ENCODE data around the gene PRPSAP1. TPM values are rescaled to one million over a fixed set of nuclear protein-coding genes. Genes with fewer than 3 reads are reported as not detected.
A peak's percentile ranks its signal among the peaks of the same experiment; 100 is the strongest.

PRPSAP1 gene
- total RNA-seq, 1 experiment from 2014 or later = 27.6 TPM

GRCh38 chr17:76379646-76380376 lies 26.1 kb upstream of the PRPSAP1 start:
- no peak overlapping the region for H3K4me2 ChIP-seq (ENCODE audit: low read depth, low read length, poor library complexity, severe bottlenecking)
- no peaks in the 10 kb centered on the region for H3K27me3 ChIP-seq (ENCODE audit: low read length)
- H3K9me2 ChIP-seq (replicated peaks; ENCODE audit: insufficient read depth, low read length) = no peaks in the 10 kb centered on the region
- DNase-seq = peak; percentile 36
- H3K4me3 ChIP-seq (ENCODE audit: low read length) = no peak overlapping the region
- no peaks in the 10 kb centered on the region for H3K9me3 ChIP-seq (ENCODE audit: low read length)
- H3K4me1 ChIP-seq (ENCODE audit: low read length) = peaks cover 20% of the 10 kb centered on the region
- no peak overlapping the region for H2AFZ ChIP-seq (ENCODE audit: low read length)
- no peaks in the 10 kb centered on the region for H3K79me2 ChIP-seq (ENCODE audit: low read length)
- no peaks in the 10 kb centered on the region for H3K36me3 ChIP-seq (ENCODE audit: insufficient read depth, low read length)
- no peak overlapping the region for H3K27ac ChIP-seq (ENCODE audit: low read length)
- H3K9ac ChIP-seq (ENCODE audit: low read length) = no peak overlapping the region
- H4K20me1 ChIP-seq (ENCODE audit: insufficient read depth, low read depth, low read length) = no peaks in the 10 kb centered on the region

DNA sequence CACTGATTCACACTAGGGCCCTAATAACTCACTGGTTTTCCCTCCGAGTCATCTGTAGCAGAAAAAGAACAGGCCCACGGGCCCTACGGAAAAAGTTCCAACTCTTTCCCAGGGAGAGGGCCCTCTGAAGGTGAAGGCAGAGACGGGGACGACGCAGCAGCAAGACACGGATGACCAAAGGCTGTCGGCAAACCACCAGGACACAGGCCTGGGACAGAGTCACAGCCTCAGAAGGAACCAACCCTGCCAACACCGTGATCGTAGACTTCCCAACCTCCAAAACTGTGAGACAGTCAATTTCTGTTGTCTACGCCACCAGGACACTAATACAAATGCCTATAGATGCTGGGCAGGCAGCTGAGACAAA lies 25.5 kb upstream of the PRPSAP1 start:
- H3K36me3 ChIP-seq (ENCODE audit: insufficient read depth, low read length) = no peaks in the 10 kb centered on the region

GRCh38 chr17:76378548-76379274 lies 25.0 kb upstream of the PRPSAP1 start:
- DNase-seq = peak; percentile 11
- Histone ChIP-seq H3K4me1 (ENCODE audit: low read length) (peaks cover 11% of the 10 kb centered on the region), H3K79me2 (ENCODE audit: low read length) (no peaks in the 10 kb centered on the region), H4K20me1 (ENCODE audit: insufficient read depth, low read depth, low read length) (no peaks in the 10 kb centered on the region), H3K36me3 (ENCODE audit: insufficient read depth, low read length) (no peaks in the 10 kb centered on the region), H3K4me2 (ENCODE audit: low read depth, low read length, poor library complexity, severe bottlenecking) (no peak overlapping the region), H3K9me2 (replicated peaks; ENCODE audit: insufficient read depth, low read length) (no peaks in the 10 kb centered on the region), H3K9me3 (ENCODE audit: low read length) (no peaks in the 10 kb centered on the region), H3K9ac (ENCODE audit: low read length) (no peak overlapping the region), H3K27ac (ENCODE audit: low read length) (no peak overlapping the region), H3K27me3 (ENCODE audit: low read length) (no peaks in the 10 kb centered on the region), H2AFZ (ENCODE audit: low read length) (no peak overlapping the region), H3K4me3 (ENCODE audit: low read length) (no peak overlapping the region)

More for the DNA sequence above, 25.5 kb upstream of the PRPSAP1 start:
- Histone ChIP-seq H3K27ac (ENCODE audit: low read length) (no peak overlapping the region), H3K4me1 (ENCODE audit: low read length) (peaks cover 16% of the 10 kb centered on the region), H2AFZ (ENCODE audit: low read length) (no peak overlapping the region), H3K9ac (ENCODE audit: low read length) (no peak overlapping the region), H3K9me3 (ENCODE audit: low read length) (no peaks in the 10 kb centered on the region), H3K4me3 (ENCODE audit: low read length) (no peak overlapping the region), H3K9me2 (replicated peaks; ENCODE audit: insufficient read depth, low read length) (no peaks in the 10 kb centered on the region), H3K27me3 (ENCODE audit: low read length) (no peaks in the 10 kb centered on the region), H3K79me2 (ENCODE audit: low read length) (no peaks in the 10 kb centered on the region), H4K20me1 (ENCODE audit: insufficient read depth, low read depth, low read length) (no peaks in the 10 kb centered on the region), H3K4me2 (ENCODE audit: low read depth, low read length, poor library complexity, severe bottlenecking) (no peak overlapping the region)
- peak; percentile 2 for DNase-seq

GRCh38 chr17:76376318-76377133 lies 22.8 kb upstream of the PRPSAP1 start:
- Histone ChIP-seq H3K4me3 (ENCODE audit: low read length) (no peak overlapping the region), H3K27me3 (ENCODE audit: low read length) (no peaks in the 10 kb centered on the region), H3K36me3 (ENCODE audit: insufficient read depth, low read length) (no peaks in the 10 kb centered on the region), H3K27ac (ENCODE audit: low read length) (no peak overlapping the region), H4K20me1 (ENCODE audit: insufficient read depth, low read depth, low read length) (no peaks in the 10 kb centered on the region), H3K4me1 (ENCODE audit: low read length) (no peaks in the 10 kb centered on the region), H3K9me2 (replicated peaks; ENCODE audit: insufficient read depth, low read length) (no peaks in the 10 kb centered on the region), H2AFZ (ENCODE audit: low read length) (no peak overlapping the region), H3K79me2 (ENCODE audit: low read length) (no peaks in the 10 kb centered on the region), H3K4me2 (ENCODE audit: low read depth, low read length, poor library complexity, severe bottlenecking) (no peak overlapping the region), H3K9me3 (ENCODE audit: low read length) (no peaks in the 10 kb centered on the region), H3K9ac (ENCODE audit: low read length) (no peak overlapping the region)
- peak; percentile 31 for DNase-seq

DNA sequence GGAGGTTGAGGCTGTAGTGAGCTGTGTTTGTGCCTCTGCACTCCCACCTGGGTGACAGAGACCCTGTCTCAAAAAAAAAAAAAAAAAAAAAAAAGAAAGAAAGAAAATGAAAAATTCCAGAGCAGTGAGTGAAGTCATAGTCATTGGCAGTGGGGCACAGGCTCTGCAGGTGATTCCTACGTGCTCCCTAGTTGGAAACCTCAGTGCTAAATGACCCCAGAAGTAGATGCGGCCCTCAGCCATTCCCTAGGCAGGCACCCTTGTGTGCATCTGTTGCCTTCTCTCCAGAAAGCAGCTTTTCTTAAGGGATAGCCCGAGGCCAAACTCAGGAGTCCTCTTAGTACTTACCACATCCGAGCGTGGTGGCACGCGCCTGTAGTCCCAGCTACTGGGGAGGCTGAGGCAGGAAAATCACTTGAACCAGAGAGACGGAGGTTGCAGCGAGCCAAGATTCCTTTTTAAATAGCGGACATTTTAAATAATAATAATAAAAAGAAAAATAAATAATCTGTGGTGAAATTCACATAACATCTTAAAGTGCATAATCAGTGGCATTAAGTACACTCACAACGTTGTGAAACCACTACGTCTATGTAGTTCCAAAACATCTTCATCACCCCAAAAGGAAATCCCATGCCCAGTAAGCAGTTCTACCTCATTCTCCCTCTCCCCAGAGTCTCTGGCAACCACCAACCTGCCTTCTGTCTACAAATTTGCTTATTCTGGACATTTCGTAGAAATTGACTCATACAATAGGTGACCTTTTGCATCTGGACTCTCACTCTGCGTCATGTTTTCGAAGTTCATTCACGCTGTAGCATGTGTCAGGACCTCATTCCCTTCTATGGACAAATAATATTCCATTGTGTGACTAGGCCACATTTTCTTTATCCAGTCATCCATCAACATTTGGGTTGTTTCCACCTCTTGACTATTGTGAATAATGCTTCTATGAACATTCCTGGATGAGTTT lies 18.2 kb upstream of the PRPSAP1 start:
- H3K79me2 ChIP-seq (ENCODE audit: low read length) = no peaks in the 10 kb centered on the region
- H3K4me2 ChIP-seq (ENCODE audit: low read depth, low read length, poor library complexity, severe bottlenecking) = no peak overlapping the region
- no peak overlapping the region for H3K27ac ChIP-seq (ENCODE audit: low read length)
- H3K36me3 ChIP-seq (ENCODE audit: insufficient read depth, low read length) = no peaks in the 10 kb centered on the region
- peak; percentile 37 for DNase-seq
- H4K20me1 ChIP-seq (ENCODE audit: insufficient read depth, low read depth, low read length) = no peaks in the 10 kb centered on the region
- H3K9me3 ChIP-seq (ENCODE audit: low read length) = no peaks in the 10 kb centered on the region
- H3K9ac ChIP-seq (ENCODE audit: low read length) = no peak overlapping the region
- H3K4me1 ChIP-seq (ENCODE audit: low read length) = 0 out of 2 replicates have a peak, but pooled peaks cover 2% of the 10 kb centered on the region
- no peak overlapping the region for H2AFZ ChIP-seq (ENCODE audit: low read length)
- H3K4me3 ChIP-seq (ENCODE audit: low read length) = no peak overlapping the region
- no peaks in the 10 kb centered on the region for H3K9me2 ChIP-seq (replicated peaks; ENCODE audit: insufficient read depth, low read length)
- H3K27me3 ChIP-seq (ENCODE audit: low read length) = no peaks in the 10 kb centered on the region

DNA sequence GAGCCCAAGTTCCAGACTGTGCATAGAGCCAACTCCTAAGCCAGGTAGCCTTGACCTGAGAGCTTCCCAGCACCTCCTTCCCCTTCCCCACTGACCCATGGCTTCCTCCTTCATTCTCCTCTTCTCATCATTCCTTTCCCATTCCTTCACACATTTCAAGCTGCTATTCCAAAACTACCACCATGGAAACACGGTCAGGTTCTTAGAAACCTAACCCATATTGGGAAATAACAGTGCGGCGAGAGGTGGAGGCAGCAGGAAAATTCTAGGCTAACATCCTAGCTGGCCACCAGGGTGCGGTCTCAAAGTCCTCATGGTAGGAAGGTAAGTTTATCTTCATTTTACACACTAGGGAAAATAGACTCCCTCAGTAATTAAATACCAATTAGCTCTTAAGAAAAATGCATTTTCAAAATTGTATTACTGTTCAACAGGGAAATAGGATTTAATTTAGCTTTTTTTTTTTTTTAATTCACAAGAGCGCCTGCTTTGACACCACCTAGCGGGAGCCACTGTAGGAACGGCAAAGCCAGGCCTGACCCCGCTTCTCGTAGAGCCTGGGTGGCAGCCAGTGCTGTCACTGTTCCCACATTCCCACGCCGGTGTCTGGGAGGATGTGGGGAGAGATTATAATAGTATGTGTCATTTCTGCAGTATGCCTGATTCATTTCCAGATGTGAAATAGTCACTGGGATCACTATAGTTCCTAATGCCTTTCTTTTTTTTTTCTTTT lies 16.7 kb upstream of the PRPSAP1 start:
- H3K36me3 ChIP-seq (ENCODE audit: insufficient read depth, low read length) = no peaks in the 10 kb centered on the region
- H3K4me2 ChIP-seq (ENCODE audit: low read depth, low read length, poor library complexity, severe bottlenecking) = no peak overlapping the region
- H3K4me1 ChIP-seq (ENCODE audit: low read length) = peaks cover 7% of the 10 kb centered on the region
- H4K20me1 ChIP-seq (ENCODE audit: insufficient read depth, low read depth, low read length) = no peaks in the 10 kb centered on the region
- H2AFZ ChIP-seq (ENCODE audit: low read length) = no peak overlapping the region
- no peaks in the 10 kb centered on the region for H3K27me3 ChIP-seq (ENCODE audit: low read length)
- H3K9ac ChIP-seq (ENCODE audit: low read length) = no peak overlapping the region
- no peaks in the 10 kb centered on the region for H3K9me3 ChIP-seq (ENCODE audit: low read length)
- H3K4me3 ChIP-seq (ENCODE audit: low read length) = no peak overlapping the region
- peak; percentile 68 for DNase-seq
- no peaks in the 10 kb centered on the region for H3K9me2 ChIP-seq (replicated peaks; ENCODE audit: insufficient read depth, low read length)
- H3K27ac ChIP-seq (ENCODE audit: low read length) = no peak overlapping the region
- no peaks in the 10 kb centered on the region for H3K79me2 ChIP-seq (ENCODE audit: low read length)

DNA sequence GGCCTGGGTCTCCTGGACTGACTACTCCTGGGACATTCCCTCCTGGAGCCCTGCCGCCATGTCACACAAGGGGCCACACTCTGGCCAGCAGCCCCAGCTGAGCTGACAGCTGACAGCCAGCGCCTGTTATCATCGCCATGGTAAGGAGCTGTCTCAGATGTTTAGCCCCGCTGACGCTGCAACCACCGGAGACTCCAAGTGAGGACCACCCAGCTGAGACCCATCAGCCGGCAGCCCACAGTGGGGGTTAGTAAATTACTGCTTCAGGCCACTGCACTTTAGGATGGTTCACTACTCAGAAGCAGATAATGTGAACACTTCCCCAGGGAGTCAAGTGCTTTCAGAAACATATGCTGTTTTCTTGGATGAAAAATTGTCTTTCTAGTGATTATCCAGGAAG lies 16.1 kb upstream of the PRPSAP1 start:
- Histone ChIP-seq H3K27me3 (ENCODE audit: low read length) (no peaks in the 10 kb centered on the region), H3K9me2 (replicated peaks; ENCODE audit: insufficient read depth, low read length) (no peaks in the 10 kb centered on the region), H3K4me3 (ENCODE audit: low read length) (no peak overlapping the region), H3K9me3 (ENCODE audit: low read length) (no peaks in the 10 kb centered on the region), H3K9ac (ENCODE audit: low read length) (no peak overlapping the region), H3K4me2 (ENCODE audit: low read depth, low read length, poor library complexity, severe bottlenecking) (no peak overlapping the region), H3K4me1 (ENCODE audit: low read length) (peaks cover 10% of the 10 kb centered on the region), H3K36me3 (ENCODE audit: insufficient read depth, low read length) (no peaks in the 10 kb centered on the region), H3K79me2 (ENCODE audit: low read length) (no peaks in the 10 kb centered on the region), H4K20me1 (ENCODE audit: insufficient read depth, low read depth, low read length) (no peaks in the 10 kb centered on the region), H3K27ac (ENCODE audit: low read length) (no peak overlapping the region), H2AFZ (ENCODE audit: low read length) (no peak overlapping the region)
- DNase-seq = peak; percentile 38

Data from Karpas-422 (cell line).